Left hindlimb (tissue), 1 donor: Measurements from ENCODE around the gene RASGRP2.
A peak's percentile ranks its signal among the peaks of the same experiment; 100 is the strongest.

Experiments
- DNase-seq: peaks from one replicate; pipeline ENCODE4 v3.0.0-alpha.2; 2018

Gene RASGRP2

GRCh38 chr11:64743591-64744543 is at the start of gene RASGRP2:
Gene RASGRP2 (minus strand): TSS chr11:64744142. CDS start chr11:64742866, 1,276 bp downstream.
- DNase-seq = no peak

DNA sequence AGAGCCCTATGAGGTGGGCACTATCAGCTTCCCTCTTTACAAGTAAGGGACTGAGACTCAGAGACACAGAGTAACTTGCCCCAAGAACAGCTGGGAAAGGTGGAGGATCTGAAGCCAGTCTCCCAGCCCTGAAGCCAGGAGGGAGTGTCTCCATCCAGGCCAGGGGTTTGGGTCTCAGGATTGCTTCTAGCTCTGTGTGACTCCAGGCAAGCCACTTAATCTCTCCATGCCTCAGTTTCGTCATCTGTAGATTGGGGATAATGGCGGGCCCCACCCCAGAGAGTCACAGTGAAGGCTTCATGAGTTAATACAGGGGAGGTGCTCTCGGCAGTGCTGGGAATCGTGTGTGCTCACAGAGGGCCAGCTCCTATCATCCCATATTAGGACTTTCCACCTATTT is 48.5 kb upstream of the RASGRP2 start:
- DNase-seq = no peak

DNA sequence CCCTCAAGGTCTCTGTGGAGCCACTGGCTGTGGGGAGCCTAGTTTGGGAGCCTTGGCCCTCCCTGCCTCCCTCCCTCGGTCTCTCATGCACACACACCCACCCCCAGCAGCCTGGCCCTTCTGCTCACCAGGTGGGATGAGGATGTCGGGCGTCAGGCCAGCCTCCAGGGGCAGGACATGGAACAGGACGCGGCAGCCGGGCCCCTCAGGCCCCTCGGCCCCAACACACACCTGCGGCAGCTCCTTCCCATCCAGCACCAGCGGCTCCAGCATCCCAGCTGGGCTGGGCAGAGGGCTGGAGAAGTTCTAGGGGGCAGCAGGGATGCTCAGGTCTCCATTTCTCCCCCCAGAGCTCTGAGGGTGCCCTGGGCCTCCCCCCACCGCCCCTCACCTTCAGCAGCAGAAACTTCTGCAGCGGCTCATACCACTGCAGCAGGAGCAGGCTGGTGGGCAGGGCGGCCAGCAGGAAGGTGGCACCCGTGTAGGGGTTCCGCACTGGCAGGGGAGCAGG is 47.9 kb upstream of the RASGRP2 start:
- DNase-seq = no peak

- no peak for DNase-seq
These were observed 46.5 kb upstream of the RASGRP2 start for GRCh38 chr11:64790205-64791095.

DNA sequence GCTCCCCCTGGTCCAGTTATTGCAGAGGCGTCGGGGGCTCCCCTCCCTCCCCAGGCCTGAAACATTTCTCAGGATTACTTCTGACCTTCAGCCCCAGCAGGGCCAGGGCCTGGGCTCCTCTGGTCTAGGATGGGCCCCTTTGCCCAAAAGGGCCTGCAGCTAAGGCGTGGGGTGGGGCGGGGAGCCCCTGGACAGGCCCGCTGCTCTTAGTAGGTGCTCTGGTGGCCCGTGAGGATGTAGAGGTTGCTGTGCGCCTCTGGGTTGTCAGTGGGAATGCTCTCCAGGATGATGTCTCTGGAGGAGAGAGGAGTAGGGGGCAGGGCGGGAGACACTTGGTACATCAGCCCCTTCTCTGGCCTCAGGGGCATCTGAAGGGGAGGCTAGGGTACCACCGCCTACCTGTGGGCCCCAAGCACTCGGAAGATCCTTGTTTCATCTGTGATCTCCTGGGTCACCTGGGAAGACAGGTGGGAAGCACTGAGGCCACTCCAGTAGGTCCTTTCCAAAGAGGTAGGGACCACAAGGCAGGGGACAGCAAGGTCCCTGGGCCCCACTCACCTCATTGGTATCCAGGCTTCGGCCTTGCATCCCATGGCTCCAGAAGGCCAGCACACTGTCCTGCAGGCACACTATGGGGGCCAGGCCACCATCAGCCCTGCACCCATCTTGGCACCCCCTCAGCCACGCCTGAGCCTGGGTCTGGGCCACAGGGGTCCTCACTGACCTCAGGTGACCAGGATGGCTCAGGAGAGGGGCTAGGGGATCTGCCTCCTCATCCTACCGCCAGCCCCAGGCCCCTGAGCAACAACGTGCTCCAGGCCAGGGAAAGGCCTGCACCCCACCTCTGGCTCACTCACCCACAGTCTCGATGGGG is 45.6 kb upstream of the RASGRP2 start:
- no peak for DNase-seq

- no peak for DNase-seq
These were observed 44.6 kb upstream of the RASGRP2 start for GRCh38 chr11:64788321-64789215.

GRCh38 chr11:64787526-64788320 is 43.8 kb upstream of the RASGRP2 start:
- DNase-seq = no peak

DNA sequence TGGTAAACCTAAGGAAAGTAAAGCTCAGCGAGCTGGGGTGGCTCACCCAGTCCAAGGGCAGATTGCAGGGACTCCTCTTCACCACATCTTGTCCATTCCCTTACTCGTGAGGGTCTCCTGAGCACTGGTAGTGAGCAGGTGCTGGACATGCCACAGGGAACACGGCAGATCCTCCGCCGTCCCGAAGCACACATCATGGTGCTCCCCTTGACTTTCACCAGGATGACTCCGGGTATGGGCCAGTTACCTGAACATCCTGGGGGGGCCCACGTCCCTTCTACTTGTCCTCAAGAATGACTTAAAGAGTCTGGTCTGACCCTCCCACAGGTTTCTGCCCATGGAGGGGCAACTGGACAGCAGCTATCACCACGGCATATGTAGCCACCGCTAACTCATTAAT is 42.4 kb upstream of the RASGRP2 start:
- no peak for DNase-seq

DNA sequence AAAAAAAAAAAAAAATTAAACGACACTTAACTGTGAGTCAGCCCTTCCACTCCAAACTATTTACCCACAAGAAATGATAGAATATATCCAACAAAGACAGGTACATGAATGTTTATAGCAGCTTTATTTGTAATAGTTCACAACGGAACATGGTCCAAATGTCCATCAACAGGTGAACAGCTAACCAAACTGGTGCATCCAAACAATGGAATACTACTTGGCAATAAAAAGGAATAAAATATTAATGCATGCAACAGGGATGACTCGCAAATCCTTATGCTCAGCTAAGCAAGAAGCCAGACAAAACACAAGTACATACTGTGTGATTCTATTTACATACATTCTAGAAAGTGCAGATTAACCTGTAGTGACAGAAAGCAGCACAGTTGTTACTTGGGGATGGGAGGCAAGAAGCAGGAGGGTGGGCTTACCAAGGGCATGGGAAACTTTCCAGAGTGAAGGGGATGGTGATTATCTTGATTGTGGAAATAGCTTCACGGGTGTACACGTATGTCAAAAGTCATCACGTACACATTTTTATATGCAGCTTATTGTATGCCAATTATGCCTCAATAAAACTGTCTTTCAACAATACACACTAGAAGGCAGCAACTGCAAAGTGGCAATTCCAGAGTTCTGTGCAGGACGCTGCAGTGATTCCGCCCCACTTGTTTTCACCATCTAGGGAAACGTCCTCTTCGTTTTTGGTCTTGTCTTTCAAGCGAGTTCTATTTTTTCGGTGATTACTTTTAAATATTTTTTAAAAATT is 41.1 kb upstream of the RASGRP2 start:
- DNase-seq = no peak

DNA sequence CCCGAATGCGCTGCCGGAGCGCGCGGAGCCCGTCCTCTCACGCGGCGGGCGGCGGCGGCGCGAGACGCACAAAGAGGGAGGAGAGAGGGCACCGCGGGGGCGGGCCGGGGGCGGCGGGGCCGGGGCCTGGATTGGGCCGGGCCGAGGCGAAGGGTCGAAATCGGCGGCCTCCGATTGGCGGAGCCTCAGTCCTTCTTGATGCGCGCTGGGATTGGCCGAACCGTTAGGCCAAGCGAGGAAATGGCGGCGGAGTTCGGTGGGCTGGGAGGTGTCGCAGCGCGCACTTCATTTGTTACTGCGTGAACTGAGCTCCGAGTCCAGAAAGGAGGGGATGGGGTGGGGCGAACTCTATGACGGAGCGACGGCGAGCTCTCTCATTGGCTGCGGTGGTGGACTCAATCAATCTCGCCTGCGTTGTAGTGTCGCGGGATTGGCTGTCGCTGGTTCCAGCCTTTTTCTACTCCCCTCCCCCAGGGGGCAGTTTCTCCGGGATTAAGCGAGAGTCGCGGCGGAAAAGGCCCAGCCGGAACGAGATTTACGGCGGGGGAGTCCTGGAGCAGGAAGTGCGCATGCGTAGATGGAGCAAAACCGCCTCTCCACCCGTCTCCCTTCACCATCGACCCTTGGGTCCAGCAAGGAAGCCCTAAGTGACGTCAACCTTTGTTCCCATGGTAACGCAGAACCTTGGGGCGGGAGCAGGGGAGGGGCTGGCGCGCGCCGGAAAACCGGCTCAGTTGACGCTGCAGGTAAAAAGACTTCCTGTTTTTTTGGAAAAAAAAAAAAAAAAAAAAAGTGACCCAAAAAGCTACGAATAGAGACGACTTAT is 34.7 kb upstream of the RASGRP2 start, which contains the start of gene SF1:
Gene SF1, minus strand, starts transcription at position 70 of the 826 bp plus-strand sequence. CDS start 150 bp downstream, outside the sequence.
- peak; percentile 100 for DNase-seq

GRCh38 chr11:64778223-64778472 is 34.2 kb upstream of the RASGRP2 start:
- DNase-seq = no peak

DNA sequence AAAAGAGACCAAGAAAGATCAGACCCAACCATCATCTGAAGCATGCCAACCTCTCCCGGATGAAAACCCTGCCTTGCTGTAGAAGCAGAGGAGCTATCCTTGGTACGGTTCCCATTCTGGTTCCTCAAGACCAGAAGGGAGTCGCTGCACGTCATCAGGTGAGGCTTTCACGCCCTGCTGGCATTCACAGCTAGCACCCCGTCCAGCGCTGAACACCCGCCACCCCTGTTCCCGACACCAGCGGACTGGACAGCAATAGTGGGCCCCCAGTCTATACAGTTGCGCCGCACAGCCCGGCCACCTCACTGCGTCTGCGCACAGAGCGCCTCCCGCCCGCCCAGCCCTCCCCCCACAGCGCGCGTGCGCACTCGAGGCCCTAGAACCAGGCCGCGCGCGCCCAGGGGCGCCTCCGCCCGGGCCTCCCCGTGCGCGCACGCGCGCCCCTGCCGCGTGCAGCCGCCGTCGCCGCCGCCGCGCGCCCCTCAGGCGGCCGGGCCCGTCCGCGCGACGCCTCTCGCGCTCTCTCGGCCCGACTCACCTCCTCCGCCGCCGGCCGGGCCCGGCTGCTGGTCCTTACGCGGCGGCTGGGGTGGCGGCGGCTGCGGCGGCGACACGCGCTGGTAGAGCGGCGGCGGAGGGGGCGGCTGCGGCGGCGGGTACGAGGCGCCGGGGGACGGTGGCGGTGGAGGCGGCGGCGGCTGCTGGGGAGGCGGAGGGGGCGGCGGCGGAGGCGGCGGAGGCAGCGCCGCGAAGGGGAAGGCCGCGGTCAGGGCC is 33.7 kb upstream of the RASGRP2 start:
- peak; percentile 90 for DNase-seq

DNA sequence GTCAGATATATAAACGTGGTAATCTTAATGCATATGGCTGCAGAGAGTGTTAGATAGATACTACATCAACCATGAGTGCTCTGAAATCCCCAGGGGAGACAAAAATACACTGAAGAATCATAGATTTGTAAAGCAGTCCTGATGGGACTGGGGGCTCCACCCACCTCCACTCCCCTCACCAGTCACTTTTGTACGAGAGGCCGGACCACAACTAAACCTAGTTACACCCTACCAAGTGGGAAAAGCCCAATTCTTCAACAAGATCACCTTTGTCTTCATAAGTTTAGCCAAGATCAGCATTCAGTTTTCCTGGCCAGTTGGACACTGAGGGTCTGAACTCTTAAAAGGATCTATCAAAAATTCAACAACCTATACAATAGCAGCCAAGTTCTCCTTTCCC is 32.9 kb upstream of the RASGRP2 start:
- DNase-seq = no peak

- DNase-seq = no peak
These were observed 32.5 kb upstream of the RASGRP2 start for GRCh38 chr11:64776425-64776824.

- no peak for DNase-seq
These were observed 30.2 kb upstream of the RASGRP2 start for GRCh38 chr11:64774144-64774543.

DNA sequence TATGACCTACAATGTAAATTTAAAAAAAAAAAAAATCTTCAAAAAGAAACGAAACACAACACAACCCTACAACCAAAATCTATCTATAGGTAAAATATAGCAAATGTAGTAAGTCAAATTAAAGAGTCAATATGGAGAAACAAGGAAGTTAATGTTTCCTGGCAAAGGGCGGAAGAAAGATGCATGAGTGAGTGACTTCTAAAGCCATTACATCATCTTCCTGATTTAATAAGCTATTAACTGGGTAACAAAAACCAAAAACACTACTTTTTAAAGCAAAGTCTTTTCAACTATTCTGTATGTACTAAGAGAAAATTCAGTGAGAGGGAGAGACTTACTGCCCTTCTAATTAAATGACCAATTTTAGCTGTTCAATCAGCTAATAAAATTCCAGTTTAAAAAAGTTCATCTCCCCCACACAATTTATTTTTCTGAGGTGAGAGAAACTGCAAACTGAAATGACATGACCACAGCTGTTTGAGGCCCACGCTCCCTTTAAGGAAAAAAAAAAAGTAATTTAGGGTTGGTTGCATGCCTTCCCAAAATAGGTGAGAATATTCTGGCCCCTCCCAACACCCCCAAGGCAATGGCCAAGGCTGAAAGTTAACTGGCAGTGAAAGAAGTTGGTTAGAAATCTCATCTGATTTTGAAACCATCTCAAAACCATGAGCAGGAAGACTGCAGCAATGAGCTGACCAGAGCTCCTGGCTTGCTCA is 28.5 kb upstream of the RASGRP2 start:
- DNase-seq = no peak

GRCh38 chr11:64771861-64772260 is 27.9 kb upstream of the RASGRP2 start:
- no peak for DNase-seq
